Neural crest cell (in vitro differentiated cells): ENCODE data around the gene SKIDA1. TPM values are rescaled to one million over a fixed set of nuclear protein-coding genes. Genes with fewer than 3 reads are reported as not detected.

Experiments used
- DNase-seq: peaks from one replicate; pipeline ENCODE4 v3.0.0; 2021; ENCODE audit warnings: low read depth, mixed read lengths, low spot score
- H3K27ac Mint-ChIP-seq: one replicate; pipeline ENCODE4 v1.8.0; 2021; ENCODE audit warnings: mild to moderate bottlenecking, mixed read lengths; ENCODE audit not compliant: unreplicated experiment
- H3K27me3 Mint-ChIP-seq: 2 replicates; pipeline ENCODE4 v1.8.0; 2021; ENCODE audit warnings: low read depth, mild to moderate bottlenecking, mixed read lengths
- H3K36me3 Mint-ChIP-seq: 2 replicates; pipeline ENCODE4 v1.8.0; 2021; ENCODE audit warnings: low read depth, mild to moderate bottlenecking, mixed read lengths
- H3K4me1 Mint-ChIP-seq: 2 replicates; pipeline ENCODE4 v1.8.0; 2021; ENCODE audit warnings: mixed read lengths
- H3K4me3 Mint-ChIP-seq: one replicate; pipeline ENCODE4 v1.8.0; 2021; ENCODE audit warnings: mild to moderate bottlenecking, mixed read lengths
- H3K9me3 Mint-ChIP-seq: 2 replicates; pipeline ENCODE4 v1.8.0; 2021; ENCODE audit warnings: mixed read lengths
- total RNA-seq: library from RNA; stranded (reverse); gene quantifications from 2 replicates; pipeline ENCODE4 v1.2.1, GENCODE V29; 2021
- TF ChIP-seq, protein P1 (sequence below): fragments of 200-600 bp; sonication (generic); conservative IDR thresholded peaks from 2 replicates; pipeline ENCODE4 v1.5.0; 2021; ENCODE audit warnings: antibody characterized with exemption, mild to moderate bottlenecking

The SKIDA1 gene
- total RNA-seq, 1 donor from 2014 or later: 53.0 TPM

DNA sequence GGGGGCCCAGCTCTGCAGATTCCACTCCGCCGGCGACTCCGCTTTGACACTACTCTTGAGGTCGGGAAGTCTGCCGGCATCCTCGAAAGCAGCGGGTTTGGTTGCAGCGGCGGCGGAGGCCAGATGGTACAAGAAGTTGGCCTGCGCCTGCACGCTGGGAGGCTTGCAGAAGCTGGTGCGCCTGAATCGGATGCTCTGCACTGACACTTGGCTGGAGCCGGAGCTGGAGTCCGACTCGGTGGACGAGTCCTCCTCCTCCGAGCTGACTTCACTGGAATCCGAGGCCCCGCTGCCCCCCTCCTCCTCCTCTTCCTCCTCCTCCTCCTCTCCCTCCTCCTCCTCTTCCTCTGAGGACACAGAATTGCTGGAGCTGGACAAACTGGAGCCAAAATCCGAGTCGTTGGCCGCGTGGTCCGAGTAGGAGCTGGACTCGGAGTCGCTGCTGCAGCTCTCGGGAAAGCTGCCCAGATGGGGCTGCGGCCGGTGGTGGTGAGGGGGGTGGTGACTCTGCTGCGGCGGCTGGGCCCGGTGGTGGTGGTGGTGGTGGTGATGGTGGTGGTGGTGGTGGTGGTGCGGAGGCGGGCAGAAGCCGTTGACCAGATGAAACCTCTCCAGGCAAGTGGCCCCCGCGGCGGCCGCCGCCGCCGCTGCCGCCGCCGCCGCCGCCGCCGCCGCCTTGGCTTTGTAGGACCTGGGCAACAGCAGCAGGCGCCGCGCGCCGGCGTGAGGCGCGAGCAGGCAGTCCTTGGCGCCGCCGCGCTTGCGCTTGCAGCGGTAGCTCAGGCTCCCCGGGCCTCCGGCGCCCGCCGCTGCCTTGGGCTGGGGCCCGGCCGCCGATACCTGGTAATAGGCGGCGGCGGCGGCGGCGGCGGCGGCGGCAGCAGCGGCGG is 9.0 kb downstream of the SKIDA1 start:
- H3K27ac Mint-ChIP-seq: peak overlapping the region; percentile 98
- H3K4me3 Mint-ChIP-seq: peak overlapping the region; percentile 97
- H3K4me1 Mint-ChIP-seq: peaks cover 82% of the 10 kb centered on the region
- H3K9me3 Mint-ChIP-seq: no peaks in the 10 kb centered on the region
- peaks cover 14% of the 10 kb centered on the region for H3K36me3 Mint-ChIP-seq
- peaks cover 22% of the 10 kb centered on the region for H3K27me3 Mint-ChIP-seq
- TF ChIP-seq, protein P1, sequence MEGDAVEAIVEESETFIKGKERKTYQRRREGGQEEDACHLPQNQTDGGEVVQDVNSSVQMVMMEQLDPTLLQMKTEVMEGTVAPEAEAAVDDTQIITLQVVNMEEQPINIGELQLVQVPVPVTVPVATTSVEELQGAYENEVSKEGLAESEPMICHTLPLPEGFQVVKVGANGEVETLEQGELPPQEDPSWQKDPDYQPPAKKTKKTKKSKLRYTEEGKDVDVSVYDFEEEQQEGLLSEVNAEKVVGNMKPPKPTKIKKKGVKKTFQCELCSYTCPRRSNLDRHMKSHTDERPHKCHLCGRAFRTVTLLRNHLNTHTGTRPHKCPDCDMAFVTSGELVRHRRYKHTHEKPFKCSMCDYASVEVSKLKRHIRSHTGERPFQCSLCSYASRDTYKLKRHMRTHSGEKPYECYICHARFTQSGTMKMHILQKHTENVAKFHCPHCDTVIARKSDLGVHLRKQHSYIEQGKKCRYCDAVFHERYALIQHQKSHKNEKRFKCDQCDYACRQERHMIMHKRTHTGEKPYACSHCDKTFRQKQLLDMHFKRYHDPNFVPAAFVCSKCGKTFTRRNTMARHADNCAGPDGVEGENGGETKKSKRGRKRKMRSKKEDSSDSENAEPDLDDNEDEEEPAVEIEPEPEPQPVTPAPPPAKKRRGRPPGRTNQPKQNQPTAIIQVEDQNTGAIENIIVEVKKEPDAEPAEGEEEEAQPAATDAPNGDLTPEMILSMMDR: no peak
- no peak for DNase-seq

DNA sequence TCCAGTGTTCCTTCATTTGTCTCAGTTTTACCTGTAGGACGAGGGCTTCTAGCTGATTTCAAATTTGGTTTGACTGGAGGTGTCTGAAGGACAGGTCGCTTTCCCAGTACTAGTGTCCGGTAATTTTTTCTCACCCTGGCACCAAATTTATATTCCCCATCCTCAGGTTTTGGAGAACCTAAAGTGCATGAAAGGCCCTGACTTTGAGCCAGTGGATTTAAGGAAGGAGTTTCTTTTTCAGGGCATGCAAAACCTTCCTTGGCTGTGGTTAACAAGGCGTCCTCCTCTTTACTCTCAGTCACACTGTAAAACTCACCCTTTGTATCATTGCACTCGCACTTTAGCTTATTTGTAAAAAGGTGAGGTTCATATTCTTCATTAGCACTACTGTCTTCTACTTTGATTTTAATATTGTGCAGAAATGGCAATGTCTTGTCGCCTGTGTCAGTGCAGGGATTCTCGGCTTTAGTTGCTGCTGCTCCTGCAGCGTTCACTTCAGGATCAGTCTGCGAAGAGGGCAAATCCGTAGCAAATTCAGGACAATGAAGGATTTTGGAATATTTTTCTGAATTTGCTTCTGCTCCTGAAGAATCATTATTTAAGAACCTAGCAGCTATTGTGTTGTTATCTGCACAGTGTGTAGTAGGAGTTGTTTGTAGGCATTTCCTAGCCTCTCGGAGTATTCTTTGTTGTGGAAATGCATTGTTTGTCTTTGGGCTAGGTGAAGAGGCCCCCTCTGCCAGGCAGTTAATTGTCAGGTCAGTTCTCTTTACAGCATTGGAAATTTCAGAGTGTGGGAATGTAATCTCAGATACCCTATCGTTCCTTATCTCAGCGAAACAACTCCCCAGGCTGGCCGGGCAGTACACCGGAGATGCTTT is 9.9 kb downstream of the SKIDA1 start:
- Mint-ChIP-seq H3K9me3 (no peaks in the 10 kb centered on the region), H3K4me1 (peaks cover 82% of the 10 kb centered on the region), H3K27ac (peak overlapping the region; percentile 98), H3K27me3 (peaks cover 22% of the 10 kb centered on the region), H3K36me3 (peaks cover 14% of the 10 kb centered on the region), H3K4me3 (peak overlapping the region; percentile 97)
- TF ChIP-seq, protein P1: no peak
- no peak for DNase-seq

DNA sequence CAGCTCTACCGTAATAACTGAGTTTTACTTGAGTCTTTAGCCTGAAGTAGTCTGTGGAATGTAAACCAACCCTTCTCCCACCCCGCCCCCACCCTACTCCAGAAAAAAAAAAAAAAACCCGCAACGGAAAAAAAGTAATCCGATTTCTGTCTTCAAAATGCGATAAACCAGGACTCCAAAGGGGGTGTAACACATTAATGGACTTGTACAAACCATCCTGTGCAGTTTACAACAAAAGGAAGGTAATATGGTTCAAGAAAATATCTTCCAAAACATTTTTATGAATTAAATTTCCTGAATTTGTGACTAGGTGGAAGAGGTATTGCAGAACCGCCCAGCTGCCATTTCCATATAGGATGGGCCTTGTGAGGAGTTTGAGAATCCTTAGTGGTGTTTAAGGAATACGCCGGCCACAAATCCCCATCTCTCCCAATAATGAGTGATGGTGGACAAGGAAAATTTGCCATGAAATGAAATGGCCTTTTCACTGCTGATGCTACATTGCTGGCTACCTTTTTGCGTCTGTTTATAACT is 10.6 kb downstream of the SKIDA1 start:
- peaks cover 14% of the 10 kb centered on the region for H3K36me3 Mint-ChIP-seq
- H3K9me3 Mint-ChIP-seq: no peaks in the 10 kb centered on the region
- peak overlapping the region; percentile 97 for H3K4me3 Mint-ChIP-seq
- DNase-seq: no peak
- peaks cover 24% of the 10 kb centered on the region for H3K27me3 Mint-ChIP-seq
- TF ChIP-seq, protein P1: no peak
- H3K4me1 Mint-ChIP-seq: peaks cover 78% of the 10 kb centered on the region
- H3K27ac Mint-ChIP-seq: peak overlapping the region; percentile 98

DNA sequence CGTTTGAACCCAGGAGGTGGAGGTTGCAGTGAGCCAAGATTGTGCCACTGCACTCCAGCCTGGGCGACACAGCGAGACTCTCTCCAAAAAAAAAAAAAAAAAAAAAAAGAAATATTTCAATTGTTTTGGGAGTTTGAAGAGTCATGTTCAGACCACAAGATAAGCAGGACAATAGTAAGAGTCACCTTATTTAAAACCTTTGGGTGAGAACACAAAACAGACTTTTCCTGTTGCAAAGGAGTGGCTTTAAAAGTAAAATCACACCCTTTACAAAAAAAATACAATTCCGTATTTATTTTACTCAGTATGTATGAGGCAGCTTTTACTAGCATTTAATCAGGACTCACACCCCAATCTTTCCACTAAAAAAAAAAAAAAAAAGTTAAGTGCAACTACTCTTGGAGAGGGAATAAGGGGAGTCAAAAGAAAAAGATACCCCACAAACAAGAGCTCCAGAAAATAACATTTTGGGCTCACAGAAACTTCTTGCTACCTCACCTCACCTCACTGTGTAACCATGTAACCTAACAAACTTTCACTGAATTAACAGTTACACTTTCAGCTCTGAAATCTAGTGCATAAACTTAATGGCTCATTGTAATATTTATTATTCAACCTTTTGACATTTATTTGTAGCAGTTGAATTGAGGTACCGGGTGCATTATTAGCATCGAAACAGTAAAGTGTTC is 11.2 kb downstream of the SKIDA1 start:
- peak overlapping the region; percentile 97 for H3K4me3 Mint-ChIP-seq
- DNase-seq: no peak
- peak overlapping the region; percentile 98 for H3K27ac Mint-ChIP-seq
- TF ChIP-seq, protein P1: no peak
- peaks cover 25% of the 10 kb centered on the region for H3K27me3 Mint-ChIP-seq
- H3K4me1 Mint-ChIP-seq: peaks cover 76% of the 10 kb centered on the region
- no peaks in the 10 kb centered on the region for H3K9me3 Mint-ChIP-seq
- H3K36me3 Mint-ChIP-seq: peaks cover 14% of the 10 kb centered on the region

DNA sequence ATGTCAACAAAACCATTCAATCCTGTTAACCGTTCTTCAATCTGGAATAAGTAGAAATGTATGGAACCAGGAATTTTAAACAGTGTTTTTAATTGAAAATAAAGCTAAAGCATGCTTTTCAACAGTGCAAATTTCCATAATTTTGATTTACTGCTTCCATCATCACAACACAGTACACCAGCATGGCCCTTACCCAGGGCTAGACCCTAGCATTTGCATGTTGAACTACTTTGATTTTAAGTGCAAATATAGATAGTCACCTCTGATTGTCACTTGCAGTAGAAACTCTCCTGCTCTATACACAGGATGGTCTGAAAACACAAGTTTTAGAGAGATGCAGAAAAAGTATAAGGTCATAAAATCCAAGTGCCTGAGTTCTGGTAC is 12.1 kb downstream of the SKIDA1 start:
- peak overlapping the region; percentile 74 for H3K27ac Mint-ChIP-seq
- TF ChIP-seq, protein P1: no peak
- peak overlapping the region; percentile 97 for H3K4me3 Mint-ChIP-seq
- no peaks in the 10 kb centered on the region for H3K9me3 Mint-ChIP-seq
- H3K36me3 Mint-ChIP-seq: peaks cover 14% of the 10 kb centered on the region
- H3K4me1 Mint-ChIP-seq: peaks cover 76% of the 10 kb centered on the region
- no peak for DNase-seq
- H3K27me3 Mint-ChIP-seq: peaks cover 31% of the 10 kb centered on the region
